Heart left ventricle (tissue), 13 donors: Measurements from ENCODE around the gene NAB2.

Experiments used
- CTCF ChIP-seq, 12 donors: fragments of 200-600 bp; sonication (generic) in 4 of 12; IDR thresholded peaks; one replicate each; pipeline versions ENCODE4 v1.5.0 to v1.8.0; 2018 to 2022; ENCODE audit warnings: antibody characterized with exemption in 12 of 12, mild to moderate bottlenecking in 5 of 12
- POLR2A ChIP-seq, 2 donors: fragments of 450-650 bp; IDR thresholded peaks; one replicate each; pipeline ENCODE4 v1.6.1; 2017; ENCODE audit warnings: antibody characterized with exemption in 2 of 2, mild to moderate bottlenecking in 2 of 2, moderate library complexity in 2 of 2
- donor health status: ischemic (EF 13 %, LVEDD 7.1; RV severe dilation, severe dysfunction).
- donor health status: DM: no; HTN: yes; CAD: no.
- donor health status: DM: no; HTN: no; CAD: no.
- donor health status: ischemic (EF 25% LVEDD 6.9; RV normal size, moderate dysfunction).
- donor health status: ischemic (EF 25% LVEDD 5.7; RV mildly dilated, moderate dysfunction).
- donor health status: ischemic (EF 35%, LVEDD 5.7; RV mildly dilated, moderate dysfunction).
- donor health status: nonischemic (EF 11% LVEDD 7.7; RV severe dilation, severe dysfunction).
- donor health status: DM: yes; HTN: yes; CAD: no.
- donor health status: PGD.
- donor health status: ischemic (EF 29% LVEDD 5.4; RV normal size, mild dysfunction).
- donor health status: nonischemic (EF 23%, LVEDD 6.1; RV moderate dilation, normal function).

GRCh38 chr12:57101892-57102695 lies 13.2 kb downstream of the NAB2 start:
- TF ChIP-seq CTCF (IDR thresholded peaks at IDR 0.05): no peak
- TF ChIP-seq POLR2A (IDR thresholded peaks at IDR 0.05): no peak
